ENCODE measurements around the gene CKMT2. TPM values are rescaled to one million over a fixed set of nuclear protein-coding genes. Genes with fewer than 3 reads are reported as not detected.

The CKMT2 gene
- total RNA-seq, 1 donor from 2014 or later: 3.0 TPM

GRCh38 chr5:81216152-81216551, 17.0 kb upstream of the CKMT2 start:
- Histone ChIP-seq H3K36me3 (no peaks in the 10 kb centered on the region), H3K27ac (no peak overlapping the region), H3K27me3 (no peaks in the 10 kb centered on the region), H3K9me3 (no peaks in the 10 kb centered on the region), H3K4me3 (no peak overlapping the region), H3K4me1 (no peaks in the 10 kb centered on the region)
- ATAC-seq (no peak), DNase-seq (no peak)
- TF ChIP-seq, protein P1, sequence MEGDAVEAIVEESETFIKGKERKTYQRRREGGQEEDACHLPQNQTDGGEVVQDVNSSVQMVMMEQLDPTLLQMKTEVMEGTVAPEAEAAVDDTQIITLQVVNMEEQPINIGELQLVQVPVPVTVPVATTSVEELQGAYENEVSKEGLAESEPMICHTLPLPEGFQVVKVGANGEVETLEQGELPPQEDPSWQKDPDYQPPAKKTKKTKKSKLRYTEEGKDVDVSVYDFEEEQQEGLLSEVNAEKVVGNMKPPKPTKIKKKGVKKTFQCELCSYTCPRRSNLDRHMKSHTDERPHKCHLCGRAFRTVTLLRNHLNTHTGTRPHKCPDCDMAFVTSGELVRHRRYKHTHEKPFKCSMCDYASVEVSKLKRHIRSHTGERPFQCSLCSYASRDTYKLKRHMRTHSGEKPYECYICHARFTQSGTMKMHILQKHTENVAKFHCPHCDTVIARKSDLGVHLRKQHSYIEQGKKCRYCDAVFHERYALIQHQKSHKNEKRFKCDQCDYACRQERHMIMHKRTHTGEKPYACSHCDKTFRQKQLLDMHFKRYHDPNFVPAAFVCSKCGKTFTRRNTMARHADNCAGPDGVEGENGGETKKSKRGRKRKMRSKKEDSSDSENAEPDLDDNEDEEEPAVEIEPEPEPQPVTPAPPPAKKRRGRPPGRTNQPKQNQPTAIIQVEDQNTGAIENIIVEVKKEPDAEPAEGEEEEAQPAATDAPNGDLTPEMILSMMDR (IDR thresholded peaks at IDR 0.05): no peak
- intact Hi-C loops (cut with DNase I): no loop called here

- DNase-seq (no peak), ATAC-seq (no peak)
- H3K27ac ChIP-seq: no peak overlapping the region
- TF ChIP-seq, protein P1 (IDR thresholded peaks at IDR 0.05): no peak
- H3K4me1 ChIP-seq: no peaks in the 10 kb centered on the region
- intact Hi-C loops (cut with DNase I): no loop called here
- no peaks in the 10 kb centered on the region for H3K36me3 ChIP-seq
- H3K27me3 ChIP-seq: no peaks in the 10 kb centered on the region
- H3K9me3 ChIP-seq: no peaks in the 10 kb centered on the region
- H3K4me3 ChIP-seq: no peak overlapping the region
These were observed 13.7 kb upstream of the CKMT2 start for GRCh38 chr5:81219389-81219788.

DNA sequence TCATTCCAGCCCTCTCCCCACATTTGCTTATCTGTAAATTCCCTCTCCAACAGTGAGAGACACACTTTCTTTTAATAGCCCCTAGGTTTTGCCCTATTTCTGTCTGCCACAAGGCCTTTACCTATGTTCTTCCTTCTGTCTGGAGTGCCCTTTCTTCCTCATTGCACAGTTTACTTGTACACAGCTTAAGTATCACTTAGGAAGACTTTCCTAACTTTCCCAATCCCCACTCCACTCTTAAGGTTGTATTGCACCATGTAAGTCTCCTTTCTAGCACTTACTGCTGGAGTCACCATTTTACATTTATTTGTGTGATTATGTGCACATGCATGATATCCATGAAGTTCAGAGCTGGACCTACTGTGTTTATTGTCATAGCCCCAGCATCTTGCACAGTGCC, 10.8 kb upstream of the CKMT2 start:
- intact Hi-C loops (cut with DNase I): no loop called here
- Histone ChIP-seq H3K27me3 (no peaks in the 10 kb centered on the region), H3K9me3 (no peaks in the 10 kb centered on the region), H3K4me3 (no peak overlapping the region), H3K4me1 (no peaks in the 10 kb centered on the region), H3K36me3 (no peaks in the 10 kb centered on the region), H3K27ac (no peak overlapping the region)
- DNase-seq: no peak
- ATAC-seq: peak; percentile 84
- TF ChIP-seq, protein P1 (IDR thresholded peaks at IDR 0.05): no peak

DNA sequence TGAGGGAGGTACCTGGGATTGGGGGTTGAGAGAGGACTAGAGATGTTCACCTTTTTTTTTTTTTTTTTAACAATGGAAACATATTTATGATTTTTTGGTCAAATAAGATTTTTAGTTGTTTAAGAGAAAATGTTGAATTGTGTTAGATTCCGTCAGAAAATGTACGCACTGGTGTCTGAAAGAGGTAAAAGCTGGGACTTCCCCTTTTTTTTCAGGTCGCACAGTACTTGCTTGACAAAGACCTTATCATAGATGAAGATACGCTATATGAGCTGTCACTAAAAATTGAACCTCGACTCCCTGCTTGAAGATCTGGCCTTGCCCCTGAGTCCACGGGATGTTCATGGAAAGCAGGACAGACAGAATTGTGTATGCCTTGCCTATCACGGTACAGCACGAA, 7.7 kb upstream of the CKMT2 start:
- H3K36me3 ChIP-seq: no peaks in the 10 kb centered on the region
- H3K27ac ChIP-seq: no peak overlapping the region
- no peak for ATAC-seq
- H3K4me1 ChIP-seq: no peaks in the 10 kb centered on the region
- no peaks in the 10 kb centered on the region for H3K27me3 ChIP-seq
- H3K4me3 ChIP-seq: no peak overlapping the region
- intact Hi-C loops (cut with DNase I): no loop called here
- no peak for DNase-seq
- TF ChIP-seq, protein P1 (IDR thresholded peaks at IDR 0.05): no peak
- no peaks in the 10 kb centered on the region for H3K9me3 ChIP-seq

DNA sequence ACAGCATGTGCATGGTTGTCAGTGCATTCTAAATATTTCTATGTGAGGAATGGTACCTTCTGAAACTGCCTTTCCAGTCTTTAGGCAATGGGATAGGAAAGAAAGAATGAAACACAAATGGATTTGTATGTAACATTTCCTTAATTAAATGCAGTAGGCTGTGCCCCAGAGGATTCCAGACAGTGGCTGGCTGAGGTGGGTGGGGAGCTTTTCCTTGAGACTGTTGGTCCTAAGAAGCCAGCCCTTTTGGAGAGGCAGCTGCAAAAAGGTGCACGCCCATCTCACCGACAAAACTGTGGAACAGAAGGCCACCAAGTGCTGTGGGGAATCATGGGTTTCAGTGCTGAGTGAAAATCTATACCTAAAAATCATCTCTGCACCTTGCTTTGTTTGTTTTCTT, 6.8 kb upstream of the CKMT2 start:
- H3K9me3 ChIP-seq: no peaks in the 10 kb centered on the region
- H3K36me3 ChIP-seq: no peaks in the 10 kb centered on the region
- ATAC-seq: no peak
- no peak overlapping the region for H3K27ac ChIP-seq
- H3K4me1 ChIP-seq: no peaks in the 10 kb centered on the region
- no peak for DNase-seq
- H3K4me3 ChIP-seq: no peak overlapping the region
- TF ChIP-seq, protein P1 (IDR thresholded peaks at IDR 0.05): no peak
- intact Hi-C loops (cut with DNase I): no loop called here
- no peaks in the 10 kb centered on the region for H3K27me3 ChIP-seq

- no peak for ATAC-seq
- Histone ChIP-seq H3K27me3 (no peaks in the 10 kb centered on the region), H3K9me3 (no peaks in the 10 kb centered on the region), H3K4me1 (no peaks in the 10 kb centered on the region), H3K4me3 (no peak overlapping the region), H3K36me3 (no peaks in the 10 kb centered on the region), H3K27ac (no peak overlapping the region)
- no peak for DNase-seq
- intact Hi-C loops (cut with DNase I): no loop called here
- TF ChIP-seq, protein P1 (IDR thresholded peaks at IDR 0.05): no peak
These were observed 6.2 kb upstream of the CKMT2 start for GRCh38 chr5:81226949-81227348.
